Neutrophil (primary cell): ENCODE results near the gene XYLT1.

ENCODE experiments used
- H3K27ac ChIP-seq: fragments of 200-600 bp; sonication (generic); 2 replicates; pipeline ENCODE4 v1.5.1; 2016; ENCODE audit warnings: mild to moderate bottlenecking, moderate library complexity
- H3K27me3 ChIP-seq: fragments of 200-600 bp; sonication (generic); 2 replicates; pipeline ENCODE4 v1.6.0; 2016; ENCODE audit warnings: mild to moderate bottlenecking
- H3K36me3 ChIP-seq: fragments of 200-600 bp; sonication (generic); 2 replicates; pipeline ENCODE4 v1.5.1; 2017
- H3K4me1 ChIP-seq, 2 experiments: fragments of 200-600 bp in 1 of 2; sonication (generic) in 1 of 2; 1 replicate in 1 of 2; 2 replicates in 1 of 2; pipeline versions ENCODE4 v1.5.1 to v1.6.1; 2013 to 2016; ENCODE audit warnings: low read depth in 1 of 2, low read length in 1 of 2, mild to moderate bottlenecking in 1 of 2, moderate library complexity in 1 of 2; ENCODE audit not compliant: control insufficient read depth in 1 of 2, insufficient read depth in 1 of 2
- H3K4me3 ChIP-seq, 2 experiments: fragments of 200-600 bp in 1 of 2; sonication (generic) in 1 of 2; 1 replicate in 1 of 2; 2 replicates in 1 of 2; pipeline ENCODE4 v1.5.1; 2013 to 2016; ENCODE audit warnings: low read depth in 1 of 2, low read length in 1 of 2, mild to moderate bottlenecking in 1 of 2, moderate library complexity in 1 of 2
- H3K9me3 ChIP-seq: fragments of 200-600 bp; sonication (generic); 2 replicates; pipeline ENCODE4 v1.5.1; 2016
- CTCF ChIP-seq: fragments of 200-600 bp; sonication (generic); IDR thresholded peaks from 2 replicates; pipeline ENCODE4 v1.5.1; 2016; ENCODE audit warnings: antibody characterized with exemption

Gene XYLT1

GRCh38 chr16:17213025-17213424, 257.7 kb downstream of the XYLT1 start:
- Histone ChIP-seq H3K27ac (no peak overlapping the region), H3K27me3 (no peaks in the 10 kb centered on the region), H3K36me3 (peaks cover 12% of the 10 kb centered on the region), H3K9me3 (no peaks in the 10 kb centered on the region), H3K4me1 (no peaks in the 10 kb centered on the region), H3K4me3 (no peak overlapping the region)
- no peak for TF ChIP-seq CTCF

- H3K36me3 ChIP-seq, result peaks cover 12% of the 10 kb centered on the region
- H3K4me1 ChIP-seq, result no peaks in the 10 kb centered on the region
- no peaks in the 10 kb centered on the region for H3K9me3 ChIP-seq
- H3K27ac ChIP-seq, result no peak overlapping the region
- H3K27me3 ChIP-seq, result no peaks in the 10 kb centered on the region
- no peak overlapping the region for H3K4me3 ChIP-seq
- no peak for TF ChIP-seq CTCF
Measured at GRCh38 chr16:17212606-17213005, 258.2 kb downstream of the XYLT1 start.

GRCh38 chr16:17211797-17212196, 259.0 kb downstream of the XYLT1 start:
- H3K36me3 ChIP-seq, result peaks cover 9% of the 10 kb centered on the region
- H3K4me1 ChIP-seq, result no peaks in the 10 kb centered on the region
- H3K27ac ChIP-seq, result no peak overlapping the region
- no peaks in the 10 kb centered on the region for H3K9me3 ChIP-seq
- no peaks in the 10 kb centered on the region for H3K27me3 ChIP-seq
- no peak for TF ChIP-seq CTCF
- no peak overlapping the region for H3K4me3 ChIP-seq

- Histone ChIP-seq H3K27ac (no peak overlapping the region), H3K4me1 (no peaks in the 10 kb centered on the region), H3K36me3 (peaks cover 4% of the 10 kb centered on the region), H3K4me3 (no peak overlapping the region), H3K27me3 (no peaks in the 10 kb centered on the region), H3K9me3 (no peaks in the 10 kb centered on the region)
- no peak for TF ChIP-seq CTCF
Measured at GRCh38 chr16:17206712-17207111, 264.0 kb downstream of the XYLT1 start.

GRCh38 chr16:17205279-17206211, 265.2 kb downstream of the XYLT1 start:
- no peaks in the 10 kb centered on the region for H3K27me3 ChIP-seq
- no peaks in the 10 kb centered on the region for H3K4me1 ChIP-seq
- peaks cover 6% of the 10 kb centered on the region for H3K36me3 ChIP-seq
- no peak overlapping the region for H3K4me3 ChIP-seq
- H3K9me3 ChIP-seq, result no peaks in the 10 kb centered on the region
- no peak overlapping the region for H3K27ac ChIP-seq
- TF ChIP-seq CTCF, result no peak
